HG03432 (cell line): ENCODE measurements around the gene PABPN1L.

Source experiments
- ATAC-seq: cut with Tn5 transposase; IDR thresholded peaks from one replicate; pipeline ENCODE4 v1.9.1; 2021; ENCODE audit warnings: mild to moderate bottlenecking, moderate library complexity; ENCODE audit not compliant: unreplicated experiment

Gene PABPN1L

GRCh38 chr16:88884569-88885271, 18.3 kb upstream of the PABPN1L start:
- ATAC-seq, result no peak

GRCh38 chr16:88883946-88884345, 17.5 kb upstream of the PABPN1L start:
- no peak for ATAC-seq

- no peak for ATAC-seq
Observed at GRCh38 chr16:88883117-88883895, 16.8 kb upstream of the PABPN1L start.

- no peak for ATAC-seq
Observed at GRCh38 chr16:88882358-88883030, 16.0 kb upstream of the PABPN1L start.

- ATAC-seq, result no peak
Observed at GRCh38 chr16:88881675-88882357, 15.4 kb upstream of the PABPN1L start.

GRCh38 chr16:88881007-88881615, 14.7 kb upstream of the PABPN1L start:
- no peak for ATAC-seq

GRCh38 chr16:88880226-88881006, 14.0 kb upstream of the PABPN1L start:
- ATAC-seq, result no peak

- no peak for ATAC-seq
Observed at GRCh38 chr16:88879788-88880055, 13.3 kb upstream of the PABPN1L start.

GRCh38 chr16:88878967-88879787, 12.7 kb upstream of the PABPN1L start:
- ATAC-seq, result no peak

GRCh38 chr16:88878356-88878755, 11.9 kb upstream of the PABPN1L start:
- ATAC-seq, result no peak

GRCh38 chr16:88877564-88878289, 11.3 kb upstream of the PABPN1L start:
- ATAC-seq, result no peak

GRCh38 chr16:88876942-88877526, 10.6 kb upstream of the PABPN1L start:
- no peak for ATAC-seq

- ATAC-seq, result no peak
Observed at GRCh38 chr16:88875703-88876234, 9.3 kb upstream of the PABPN1L start.

- ATAC-seq, result no peak
Observed at GRCh38 chr16:88874938-88875599, 8.6 kb upstream of the PABPN1L start.

- ATAC-seq, result no peak
Observed at GRCh38 chr16:88872650-88873331, 6.3 kb upstream of the PABPN1L start.

GRCh38 chr16:88871730-88872416, 5.4 kb upstream of the PABPN1L start:
- no peak for ATAC-seq

GRCh38 chr16:88871349-88871702, 4.9 kb upstream of the PABPN1L start:
- no peak for ATAC-seq
